Lower leg skin (tissue), 3 donors: ENCODE measurements around the gene PDLIM4.

Experiments used
- CTCF ChIP-seq, 3 donors: fragments of 450-650 bp; IDR thresholded peaks; one replicate each; pipeline ENCODE4 v1.5.1; 2016; ENCODE audit warnings: antibody characterized with exemption in 3 of 3, mild to moderate bottlenecking in 3 of 3, moderate library complexity in 2 of 3
- POLR2A ChIP-seq, 2 donors: fragments of 450-650 bp; IDR thresholded peaks; one replicate each; pipeline ENCODE4 v1.6.1; 2016 to 2017; ENCODE audit warnings: antibody characterized with exemption in 2 of 2, mild to moderate bottlenecking in 1 of 2, moderate library complexity in 1 of 2

DNA sequence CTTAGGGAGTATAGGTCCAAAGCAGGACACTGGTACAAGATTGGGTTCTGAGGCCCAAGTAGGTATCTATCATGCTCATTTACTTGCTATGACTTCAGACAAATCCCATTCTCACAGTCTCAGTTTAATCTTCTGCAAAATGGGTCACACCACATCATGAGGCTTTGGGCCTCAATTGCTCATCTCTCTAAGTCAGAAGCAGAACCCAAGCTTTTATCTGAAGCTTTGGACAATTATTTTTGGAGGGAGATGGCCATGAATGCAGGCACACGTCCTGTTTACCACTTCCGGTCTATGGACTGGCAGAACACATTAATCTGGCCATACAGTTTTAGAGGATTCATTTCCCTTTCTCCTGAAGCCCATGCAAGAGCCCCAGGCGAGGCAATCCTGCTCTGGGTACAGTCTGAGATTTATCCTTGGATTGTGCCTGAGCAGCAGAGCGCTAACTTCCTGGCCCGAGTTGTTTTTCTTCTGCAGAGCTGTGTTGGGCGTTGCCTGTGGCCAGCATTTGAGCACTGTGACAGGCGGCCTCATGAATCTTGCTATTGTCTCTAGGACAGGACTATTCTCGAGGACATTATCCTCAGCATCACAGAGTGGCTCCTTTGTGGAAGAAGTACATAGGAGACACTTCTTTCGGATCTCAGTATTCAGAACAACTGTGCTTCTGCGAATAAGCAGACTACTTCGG lies 52.8 kb downstream of the PDLIM4 start:
- no peak for TF ChIP-seq POLR2A (IDR thresholded peaks at IDR 0.05)
- no peak for TF ChIP-seq CTCF (IDR thresholded peaks at IDR 0.05)
